Sigmoid colon (tissue), 7 donors: Measurements from ENCODE around the gene ASCL2. TPM values are rescaled to one million over a fixed set of nuclear protein-coding genes. Genes with fewer than 3 reads are reported as not detected.

Experiments
- DNase-seq: peaks from one replicate; pipeline ENCODE4 v3.0.0-alpha.2; 2019
- H3K27ac ChIP-seq, 4 donors: fragments of 200-600 bp; sonication (generic); one replicate each; pipeline ENCODE4 v1.5.1; 2016 to 2019; ENCODE audit warnings: mild to moderate bottlenecking in 1 of 4
- H3K27me3 ChIP-seq, 3 donors: fragments of 200-600 bp; sonication (generic); one replicate each; pipeline ENCODE4 v1.5.1; 2019; ENCODE audit warnings: mild to moderate bottlenecking in 1 of 3
- H3K36me3 ChIP-seq, 4 donors: fragments of 200-600 bp; sonication (generic); one replicate each; pipeline ENCODE4 v1.5.1; 2016 to 2019
- H3K4me1 ChIP-seq, 4 donors: fragments of 200-600 bp; sonication (generic); one replicate each; pipeline ENCODE4 v1.5.1; 2017 to 2019
- H3K4me3 ChIP-seq, 4 donors: fragments of 200-600 bp; sonication (generic); one replicate each; pipeline ENCODE4 v1.5.1; 2017 to 2019; ENCODE audit warnings: mild to moderate bottlenecking in 2 of 4, moderate library complexity in 1 of 4
- H3K9me3 ChIP-seq, 4 donors: fragments of 200-600 bp in 3 of 4; sonication (generic) in 3 of 4; one replicate each; pipeline versions ENCODE4 v1.5.1 to v1.6.1; 2013 to 2019
- CTCF ChIP-seq, 4 experiments: fragments of 450-650 bp in 3 of 4; fragments of 200-600 bp in 1 of 4; IDR thresholded peaks; one replicate each; pipeline ENCODE4 v1.5.1; 2016 to 2019; ENCODE audit warnings: antibody characterized with exemption in 4 of 4, mild to moderate bottlenecking in 3 of 4, moderate library complexity in 2 of 4
- EP300 ChIP-seq, 4 donors: sonication (generic); formaldehyde crosslinking; IDR thresholded peaks; one replicate each; pipeline ENCODE4 v1.6.1; 2017; ENCODE audit warnings: antibody characterized with exemption in 4 of 4
- POLR2A ChIP-seq, 2 donors: fragments of 450-650 bp; IDR thresholded peaks; one replicate each; pipeline ENCODE4 v1.6.1; 2016; ENCODE audit warnings: antibody characterized with exemption in 2 of 2, mild to moderate bottlenecking in 2 of 2, moderate library complexity in 2 of 2
- POLR2AphosphoS5 ChIP-seq, 4 donors: sonication (generic); formaldehyde crosslinking; IDR thresholded peaks; one replicate each; pipeline ENCODE4 v1.6.1; 2017; ENCODE audit warnings: antibody characterized with exemption in 4 of 4
- WGBS, 2 donors: extraction: QIAGEN DNeasy Blood & Tissue Kit; methylation state at CpG; one replicate each; pipeline ENCODE4 v1.1.7; 2013; 5-methylcytosine and 5-hydroxymethylcytosine counted together
- intact Hi-C: fragments of 100-400 bp; cut with DNase I; formaldehyde crosslinking; loops from one replicate; pipeline ENCODE4 v1.15.1; 2023
- polyA plus RNA-seq, 3 donors: library from polyadenylated mRNA; stranded (reverse); fragments of 200-250 nt; gene quantifications; one replicate each; pipeline ENCODE4 v1.2.3, GENCODE V29; 2013
- total RNA-seq, 4 donors: library from RNA; depleted of rRNA; stranded (reverse); fragments of >200 nt; gene quantifications; one replicate each; pipeline ENCODE4 v1.1.0, GENCODE V29; 2016
- donor health status: healthy with polysubstance abuse.
- donor health status: Bipolar disorder and iron deficiency.
- donor health status: healthy.

The ASCL2 gene
- total and polyA plus RNA-seq, 7 donors = 0.28 to 4.8 (median 1.2) TPM; not detected in 2

GRCh38 chr11:2314525-2315394 lies 44.4 kb upstream of the ASCL2 start:
- peaks cover 0 to 54% (median 47%) of the 10 kb centered on the region in 4 donors for H3K4me1 ChIP-seq
- WGBS, 2 donors = 39 to 54% methylated on average over 16 of the region's 16 CpGs
- H3K27ac ChIP-seq = peak overlapping the region; percentile 83 to 90 (median 88)
- intact Hi-C loops = loop anchor here (2.0 kb wide), 1 partner anchor 62 kb away; the partner anchor contains the start of gene CD81
- no peaks in the 10 kb centered on the region for H3K27me3 ChIP-seq
- peak overlapping the region in 3 of 4 donors; percentile 18 to 34 (median 27) for H3K4me3 ChIP-seq
- H3K36me3 ChIP-seq = no peaks in the 10 kb centered on the region
- TF ChIP-seq CTCF (IDR thresholded peaks at IDR 0.05) (no peak), POLR2AphosphoS5 (IDR thresholded peaks at IDR 0.05) (peak; percentile 37 to 71 (median 65))
- peaks cover 0 to 3% (median 0%) of the 10 kb centered on the region in 4 donors for H3K9me3 ChIP-seq
- DNase-seq = peak; percentile 98

GRCh38 chr11:2314136-2314524 lies 43.7 kb upstream of the ASCL2 start:
- intact Hi-C loops = loop anchor here (2.0 kb wide), 1 partner anchor 63 kb away; the partner anchor contains the start of gene CD81
- H3K4me1 ChIP-seq = peaks cover 0 to 54% (median 47%) of the 10 kb centered on the region in 4 donors
- peak overlapping the region in 1 of 4 donors; percentile 27 for H3K4me3 ChIP-seq

GRCh38 chr11:2313051-2313951 lies 42.9 kb upstream of the ASCL2 start:
- no peak for TF ChIP-seq POLR2A (IDR thresholded peaks at IDR 0.05)
- TF ChIP-seq EP300 (IDR thresholded peaks at IDR 0.05) = no peak
- TF ChIP-seq POLR2AphosphoS5 (IDR thresholded peaks at IDR 0.05) = no peak
- TF ChIP-seq CTCF (IDR thresholded peaks at IDR 0.05) = no peak
- WGBS, 2 donors = 91 to 93% methylated on average over 34 of the region's 34 CpGs
- peak; percentile 66 for DNase-seq
- Histone ChIP-seq H3K27me3 (no peaks in the 10 kb centered on the region), H3K4me1 (peaks cover 0 to 54% (median 47%) of the 10 kb centered on the region in 4 donors), H3K9me3 (peaks cover 0 to 3% (median 0%) of the 10 kb centered on the region in 4 donors), H3K4me3 (no peak overlapping the region), H3K27ac (peak overlapping the region; percentile 42 to 90 (median 88)), H3K36me3 (no peaks in the 10 kb centered on the region)
- intact Hi-C loops = no loop called here

More at GRCh38 chr11:2314136-2314524, 43.7 kb upstream of the ASCL2 start:
- Histone ChIP-seq H3K27ac (peak overlapping the region; percentile 83 to 90 (median 88)), H3K36me3 (no peaks in the 10 kb centered on the region), H3K9me3 (peaks cover 0 to 3% (median 0%) of the 10 kb centered on the region in 4 donors), H3K27me3 (no peaks in the 10 kb centered on the region)
- no peak for DNase-seq
- 80 to 87% methylated on average over 7 of the region's 7 CpGs for WGBS, 2 donors
- no peak for TF ChIP-seq POLR2AphosphoS5 (IDR thresholded peaks at IDR 0.05)
- no peak for TF ChIP-seq CTCF (IDR thresholded peaks at IDR 0.05)
- no peak for TF ChIP-seq POLR2A (IDR thresholded peaks at IDR 0.05)
- no peak for TF ChIP-seq EP300 (IDR thresholded peaks at IDR 0.05)

- TF ChIP-seq EP300 (IDR thresholded peaks at IDR 0.05) = no peak
- no peak for TF ChIP-seq POLR2A (IDR thresholded peaks at IDR 0.05)
- peak in 1 of 4 donors; percentile 43 for TF ChIP-seq POLR2AphosphoS5 (IDR thresholded peaks at IDR 0.05)
- intact Hi-C loops = no loop called here
These were observed 42.0 kb upstream of the ASCL2 start for GRCh38 chr11:2312232-2313042.

More at GRCh38 chr11:2312232-2313042, 42.0 kb upstream of the ASCL2 start:
- no peaks in the 10 kb centered on the region for H3K27me3 ChIP-seq
- H3K4me1 ChIP-seq = peaks cover 0 to 60% (median 51%) of the 10 kb centered on the region in 4 donors
- H3K27ac ChIP-seq = peak overlapping the region; percentile 42 to 90 (median 88)
- peaks cover 0 to 2% (median 0%) of the 10 kb centered on the region in 4 donors for H3K9me3 ChIP-seq
- DNase-seq = peak; percentile 74
- no peaks in the 10 kb centered on the region for H3K36me3 ChIP-seq
- 82 to 86% methylated on average over 22 of the region's 22 CpGs for WGBS, 2 donors
- H3K4me3 ChIP-seq = no peak overlapping the region
